GM18498 (cell line): ENCODE results near the gene SEC14L6.
"Not testable (repeated sequence)": the region's sequence is repeated elsewhere in the genome, so short reads cannot be mapped to it uniquely, and the experiment has no call there.

Experiments
- ATAC-seq: cut with Tn5 transposase; IDR thresholded peaks from one replicate; pipeline ENCODE4 v1.9.1; 2021; ENCODE audit warnings: mild to moderate bottlenecking, moderate library complexity; ENCODE audit not compliant: unreplicated experiment

SEC14L6 gene

DNA sequence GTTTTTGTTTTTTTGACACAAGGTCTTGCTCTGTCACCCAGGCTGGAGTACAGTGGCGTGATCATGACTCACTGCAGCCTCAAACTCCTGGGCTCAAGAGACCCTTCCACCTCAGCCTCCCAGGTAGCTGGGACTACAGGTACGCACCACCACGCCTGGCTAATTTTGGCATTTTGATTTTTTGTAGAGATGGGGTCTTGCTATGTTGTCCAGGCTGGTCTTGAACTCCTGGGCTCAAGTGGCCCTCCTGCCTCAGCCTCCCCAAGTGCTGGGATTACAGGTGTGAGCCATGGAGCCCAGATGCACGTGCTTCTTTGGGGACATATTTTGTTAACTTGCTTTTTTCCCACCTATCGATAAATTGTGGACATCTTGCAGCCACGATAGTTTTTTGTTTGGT is 20.7 kb upstream of the SEC14L6 start:
- not testable (repeated sequence) for ATAC-seq

DNA sequence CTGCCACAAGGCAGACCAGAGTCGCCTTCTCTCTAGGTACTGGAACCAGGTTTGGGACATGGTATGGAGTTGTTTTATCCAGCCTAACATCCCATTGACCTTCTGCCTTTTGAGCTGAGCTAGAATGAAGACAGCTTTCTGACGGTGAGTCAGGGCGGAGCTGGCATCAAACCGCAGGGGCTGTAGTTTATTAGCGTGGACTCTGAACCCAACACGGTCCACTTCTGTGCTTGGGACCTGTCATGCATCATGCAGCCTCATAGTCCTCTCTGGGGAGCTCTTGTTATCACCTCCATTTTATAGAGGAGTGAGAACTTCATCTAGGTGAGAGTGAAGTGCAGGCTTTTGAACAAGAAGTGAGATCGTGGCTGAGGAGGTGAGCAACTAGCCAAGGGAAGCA is 19.6 kb upstream of the SEC14L6 start:
- ATAC-seq: no peak

DNA sequence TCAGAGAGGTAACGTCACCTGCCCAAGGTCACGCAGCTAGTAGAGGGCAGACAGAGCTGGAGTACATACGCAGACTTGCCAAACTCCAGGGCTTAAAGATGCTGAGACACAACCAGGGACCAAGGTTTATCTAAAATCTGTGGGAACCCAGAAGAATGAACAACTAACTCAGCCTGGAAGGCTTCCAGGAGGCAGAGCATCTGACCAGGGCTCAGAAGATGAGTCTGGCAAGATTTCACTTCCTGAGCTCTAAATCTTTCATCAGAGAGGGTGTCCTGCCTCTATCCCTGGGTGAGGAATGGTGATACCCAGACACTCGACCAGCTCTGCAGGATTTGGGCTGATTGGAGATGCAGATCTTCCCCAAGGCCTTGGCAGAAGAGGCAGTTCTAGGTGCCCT is 18.8 kb upstream of the SEC14L6 start:
- no peak for ATAC-seq

- no peak for ATAC-seq
These were observed 18.2 kb upstream of the SEC14L6 start for GRCh38 chr22:30564761-30565119.

- no peak for ATAC-seq
These were observed 17.7 kb upstream of the SEC14L6 start for GRCh38 chr22:30564045-30564760.

DNA sequence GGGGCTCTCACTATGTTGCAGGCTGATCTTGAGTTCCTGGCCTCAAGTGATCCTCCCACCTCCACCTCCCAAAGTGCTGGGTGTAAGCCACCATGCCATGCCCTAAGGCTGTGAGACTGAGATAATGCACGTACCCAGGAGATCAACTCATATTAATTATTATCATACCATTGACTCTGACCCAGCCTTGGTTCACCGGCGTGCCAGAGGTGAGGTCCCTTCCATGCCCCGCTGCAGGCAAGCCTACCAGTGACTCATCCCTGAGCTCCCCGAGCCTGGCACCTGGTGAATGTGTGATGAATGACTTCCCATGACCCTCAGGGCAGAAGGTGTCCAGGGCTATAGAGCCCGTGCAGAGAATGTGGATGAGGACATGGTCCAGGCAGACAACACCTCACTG is 15.8 kb upstream of the SEC14L6 start:
- ATAC-seq: no peak

- no peak for ATAC-seq
These were observed 15.1 kb upstream of the SEC14L6 start for GRCh38 chr22:30561402-30562189.

DNA sequence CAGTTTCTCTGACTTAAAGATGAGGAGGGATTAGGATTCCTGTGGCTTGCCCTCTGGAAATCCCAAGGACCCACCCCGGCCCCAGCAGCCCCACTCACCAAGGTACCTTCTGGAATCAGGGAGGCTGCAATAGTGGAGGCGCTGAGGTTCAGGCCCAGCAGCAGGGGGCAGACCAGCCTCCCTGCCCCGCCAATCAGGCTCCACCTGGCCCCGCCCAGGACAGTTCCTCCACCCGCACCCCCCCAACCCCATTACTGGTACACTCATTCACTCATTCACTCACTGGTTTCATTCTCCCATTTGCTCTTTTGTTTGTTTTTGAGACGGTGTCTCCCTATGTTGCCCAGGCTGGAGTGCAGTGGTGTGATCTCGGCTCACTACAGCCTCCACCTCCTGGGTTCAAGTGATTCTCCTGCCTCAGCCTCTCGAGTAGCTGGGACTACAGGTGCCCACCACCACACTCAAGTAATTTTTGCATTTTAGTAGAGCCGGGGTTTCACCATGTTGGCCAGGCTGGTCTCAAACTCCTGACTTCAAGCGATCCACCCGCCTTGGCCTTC is 14.2 kb upstream of the SEC14L6 start:
- ATAC-seq: not testable (repeated sequence)

DNA sequence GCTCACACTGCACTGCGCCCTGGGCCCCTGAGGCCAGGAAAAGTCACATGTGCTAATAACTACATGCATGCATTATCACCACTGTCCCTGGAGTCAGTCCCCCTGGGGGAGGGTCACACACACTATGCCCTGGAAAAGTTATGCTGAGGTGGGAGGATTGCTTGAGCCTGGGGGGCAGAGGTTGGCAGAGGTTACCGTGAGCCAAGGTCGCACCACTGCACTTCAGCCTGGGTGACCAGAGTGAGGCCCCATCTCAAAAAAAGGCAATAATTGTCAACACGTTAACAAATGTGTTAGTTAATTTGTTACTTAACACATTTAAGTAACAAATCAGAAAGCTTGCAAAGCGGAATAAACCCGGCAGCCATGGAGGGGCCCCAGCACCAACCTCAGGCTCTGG is 13.3 kb upstream of the SEC14L6 start:
- no peak for ATAC-seq

DNA sequence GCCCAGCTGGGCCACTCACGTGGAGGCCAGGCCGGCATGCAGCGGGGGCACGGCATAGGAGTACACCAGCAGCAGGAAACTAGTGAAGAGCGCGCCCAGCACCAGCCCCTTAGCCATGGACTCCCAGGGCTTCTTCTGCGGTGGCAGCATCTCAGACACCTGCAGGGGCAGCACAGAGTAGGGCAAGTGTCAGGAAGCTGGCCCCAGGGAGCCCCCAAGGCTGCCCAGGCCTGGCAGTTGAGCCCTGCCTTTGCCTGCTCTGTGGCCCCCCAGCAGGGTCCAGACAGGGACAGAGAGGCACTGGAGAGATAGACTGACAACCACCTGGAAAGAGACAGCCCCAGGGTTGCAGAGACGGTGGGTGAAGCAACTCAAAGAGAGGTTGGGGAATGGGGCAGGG is 10.7 kb upstream of the SEC14L6 start:
- ATAC-seq: no peak

GRCh38 chr22:30556388-30556787 is 9.8 kb upstream of the SEC14L6 start:
- no peak for ATAC-seq

DNA sequence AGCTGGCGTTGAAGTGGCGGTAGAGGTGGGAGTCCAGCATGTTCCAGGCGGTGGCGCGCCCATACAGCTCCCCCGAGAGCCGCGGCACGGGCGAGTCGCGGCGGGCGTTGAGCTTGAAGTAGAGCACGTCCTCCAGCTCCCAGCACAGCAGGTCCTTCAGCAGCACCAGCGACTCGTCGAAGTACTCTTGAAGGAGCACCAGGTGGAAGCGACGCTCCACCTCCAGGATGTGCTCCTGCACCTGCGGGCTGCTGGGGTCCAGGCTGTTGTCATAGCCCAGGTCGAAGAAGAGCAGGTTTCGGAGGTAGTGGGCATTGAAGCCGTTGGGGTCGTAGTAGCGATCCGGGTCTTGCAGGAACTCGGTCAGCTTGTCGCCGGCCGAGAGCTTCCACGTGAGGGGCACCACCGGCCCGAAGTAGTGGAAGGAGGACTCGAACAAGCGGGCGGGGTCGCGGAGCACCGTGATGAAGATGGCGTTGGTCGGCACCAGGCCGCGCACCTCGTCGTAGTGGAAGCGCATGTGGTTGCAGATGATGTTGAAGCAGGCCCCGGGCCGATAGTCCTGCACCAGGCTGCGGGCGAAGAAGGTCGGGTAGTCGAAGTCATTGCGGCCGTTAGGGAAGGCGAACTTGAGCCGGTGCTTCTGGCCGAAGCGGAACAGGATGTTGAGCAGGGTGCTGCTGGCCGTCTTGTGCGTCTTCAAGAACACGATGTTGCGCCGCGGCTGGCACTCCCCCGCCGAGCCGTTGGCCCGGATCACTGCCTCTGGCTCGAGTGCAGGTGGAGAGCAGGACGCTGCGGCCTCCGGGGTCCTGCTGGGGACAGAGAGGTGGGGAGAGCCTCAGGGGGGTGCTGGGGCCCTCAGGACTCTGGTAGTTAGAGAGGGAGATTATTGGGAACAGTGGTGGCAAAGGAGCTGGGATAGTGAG is 9.0 kb upstream of the SEC14L6 start:
- no peak for ATAC-seq

- no peak for ATAC-seq
These were observed 7.4 kb upstream of the SEC14L6 start for GRCh38 chr22:30553971-30554370.

- no peak for ATAC-seq
These were observed 6.2 kb upstream of the SEC14L6 start for GRCh38 chr22:30552719-30553118.

DNA sequence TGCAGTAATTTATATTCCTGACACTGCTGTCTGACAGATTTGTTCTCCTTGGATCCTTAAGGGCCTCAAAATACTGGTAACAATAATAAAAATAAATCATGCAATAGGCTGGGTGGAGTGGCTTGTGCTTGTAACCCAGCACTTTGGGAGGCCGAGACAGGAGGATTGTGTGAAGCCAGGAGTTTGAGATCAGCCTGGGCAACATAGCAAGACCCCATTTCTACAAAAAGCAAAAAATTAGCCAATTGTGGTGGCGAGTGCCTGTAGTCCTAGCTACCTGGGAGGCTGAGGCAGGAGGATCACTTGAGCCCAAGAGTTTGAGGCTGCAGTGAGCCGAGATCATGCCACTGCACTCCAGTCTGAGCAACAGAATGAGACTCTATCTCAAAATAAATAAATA is 5.3 kb upstream of the SEC14L6 start:
- not testable (repeated sequence) for ATAC-seq

- ATAC-seq: no peak
These were observed 647 bp upstream of the SEC14L6 start for GRCh38 chr22:30547188-30547587.

GRCh38 chr22:30542811-30543188 is 3.7 kb downstream of the SEC14L6 start:
- ATAC-seq: no peak

DNA sequence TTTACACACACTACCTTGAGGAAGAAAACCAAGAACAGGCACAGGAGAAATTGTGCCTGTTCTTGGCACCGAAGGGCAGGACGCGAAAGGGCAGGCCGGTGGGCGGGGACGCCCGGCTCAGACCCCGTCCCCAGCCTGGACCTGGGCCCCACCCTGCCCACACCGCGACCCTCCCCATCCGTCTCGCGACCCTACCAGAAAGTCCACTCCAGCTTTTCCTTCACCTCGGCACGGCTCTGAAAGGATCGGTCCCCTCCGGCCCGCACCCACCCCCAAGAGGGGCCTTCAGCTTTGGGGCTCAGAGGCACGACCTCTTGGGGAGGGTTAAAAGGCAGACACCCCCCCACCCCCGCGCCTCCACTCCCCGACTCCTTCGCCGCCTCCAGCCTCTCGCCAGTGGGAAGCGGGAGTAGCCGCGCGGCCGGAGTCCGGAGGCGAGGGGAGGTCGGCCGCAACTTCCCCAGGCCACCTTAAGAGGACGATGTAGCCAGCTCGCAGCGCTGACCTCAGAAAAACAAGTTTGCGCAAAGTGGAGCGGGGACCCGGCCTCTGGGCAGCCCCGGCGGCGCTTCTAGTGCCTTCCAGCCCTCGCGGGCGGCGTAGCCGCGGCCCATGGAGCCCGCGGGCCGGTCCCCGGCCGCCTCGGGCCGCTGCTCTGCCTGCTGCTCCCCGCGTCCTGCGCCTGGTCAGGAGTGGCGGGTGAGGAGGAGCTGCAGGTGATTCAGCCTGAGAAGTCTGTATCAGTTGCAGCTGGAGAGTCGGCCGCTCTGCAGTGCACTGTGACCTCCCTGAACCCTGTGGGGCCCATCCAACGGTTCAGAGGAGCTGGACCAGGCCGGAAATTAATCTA is 4.4 kb downstream of the SEC14L6 start:
- no peak for ATAC-seq

- ATAC-seq: not testable (repeated sequence)
These were observed 5.0 kb downstream of the SEC14L6 start for GRCh38 chr22:30541511-30541910.

GRCh38 chr22:30539368-30539767 is 7.2 kb downstream of the SEC14L6 start:
- ATAC-seq: no peak
